HepG2 (cell line): ENCODE data around the gene BCAR3. TPM values are rescaled to one million over a fixed set of nuclear protein-coding genes. Genes with fewer than 3 reads are reported as not detected.
A peak's percentile ranks its signal among the peaks of the same experiment; 100 is the strongest.

ENCODE experiments used
- ATAC-seq: fragments of 200-7000 bp; cut with Tn5 transposase; 3 replicates; pipeline ENCODE4 v1.9.1; 2020; ENCODE audit warnings: mild to moderate bottlenecking, moderate library complexity
- BruUV-seq: library from RNA; stranded (reverse); fragments of 400-500 nt; replicated peaks from 2 replicates; lab custom pipeline; 2021; lab: Mats Ljungman, UMichigan
- CTCF ChIA-PET: fragments of 300-600 bp; formaldehyde crosslinking; extraction: SDS; loops from one replicate; lab custom pipeline; 2021; ENCODE audit warnings: low total read pairs, inconsistent platforms, low intra/inter-chr PET ratio; lab: Yijun Ruan, JAX
- POLR2A ChIA-PET: fragments of 350-600 bp; sonication (Branson Sonifier 250); formaldehyde crosslinking; loops from one replicate; lab custom pipeline; 2020; ENCODE audit warnings: antibody characterized with exemption, inconsistent platforms; lab: Yijun Ruan, JAX
- DNase-seq: peaks from one replicate; pipeline ENCODE4 v3.0.0-alpha.2; 2015; ENCODE audit warnings: low spot score
- FAIRE-seq: peaks from 3 replicates; lab custom pipeline; 2011; peaks lifted over from hg19 to GRCh38; lab: Jason Lieb, UNC
- H2AFZ ChIP-seq: one replicate; pipeline ENCODE4 v1.6.1; 2011; ENCODE audit warnings: low read length, inconsistent platforms
- H3K27ac ChIP-seq: fragments of 300-600 bp; 3 replicates; pipeline ENCODE4 v1.8.0; 2011; ENCODE audit warnings: mixed run types, mild to moderate bottlenecking, mixed read lengths, low read length, inconsistent platforms; ENCODE audit not compliant: insufficient read depth; ENCODE audit errors: extremely low read length
- H3K27me3 ChIP-seq, 2 experiments: fragments of 200-600 bp in 1 of 2; 2 replicates in 1 of 2; 3 replicates in 1 of 2; pipeline versions ENCODE4 v1.6.0 to v1.8.0; 2011; ENCODE audit warnings: low read length in 2 of 2, mild to moderate bottlenecking in 2 of 2, moderate library complexity in 2 of 2, inconsistent platforms in 1 of 2; ENCODE audit not compliant: insufficient read depth in 2 of 2, control insufficient read depth in 1 of 2
- H3K36me3 ChIP-seq, 2 experiments: fragments of 200-600 bp in 1 of 2; replicated peaks in 1 of 2; 2 replicates in 1 of 2; 3 replicates in 1 of 2; pipeline versions ENCODE4 v1.5.1 to v1.8.0; 2011; ENCODE audit warnings: low read length in 2 of 2, inconsistent platforms in 1 of 2; ENCODE audit not compliant: insufficient read depth in 2 of 2, control insufficient read depth in 1 of 2
- H3K4me1 ChIP-seq: 2 replicates; pipeline ENCODE4 v1.5.1; 2012; ENCODE audit warnings: low read length, inconsistent platforms; ENCODE audit not compliant: insufficient read depth
- H3K4me2 ChIP-seq: 2 replicates; pipeline ENCODE4 v1.6.0; 2011; ENCODE audit warnings: low read depth, low read length, inconsistent platforms
- H3K4me3 ChIP-seq, 3 experiments: fragments of 200-600 bp in 1 of 3; sonication (generic), shearing (Covaris generic) in 1 of 3; replicated peaks in 1 of 3; 2 replicates each; pipeline ENCODE4 v1.5.1; 2011 to 2016; ENCODE audit warnings: low read length in 3 of 3, inconsistent platforms in 2 of 3, low read depth in 2 of 3, mild to moderate bottlenecking in 2 of 3, control low read depth in 1 of 3, mixed read lengths in 1 of 3; ENCODE audit not compliant: insufficient read depth in 1 of 3
- H3K79me2 ChIP-seq: one replicate; pipeline ENCODE4 v1.6.1; 2011; ENCODE audit warnings: low read length, inconsistent platforms; ENCODE audit not compliant: insufficient read depth
- H3K9ac ChIP-seq: 2 replicates; pipeline ENCODE4 v1.6.0; 2011; ENCODE audit warnings: mild to moderate bottlenecking, low read depth, low read length, inconsistent platforms; ENCODE audit not compliant: insufficient read depth
- H3K9me3 ChIP-seq: 2 replicates; pipeline ENCODE4 v1.5.1; 2012; ENCODE audit warnings: mild to moderate bottlenecking, low read length
- H4K20me1 ChIP-seq: 2 replicates; pipeline ENCODE4 v1.6.0; 2011; ENCODE audit warnings: inconsistent platforms, mild to moderate bottlenecking, low read length, moderate library complexity; ENCODE audit not compliant: insufficient read depth
- CEBPZ ChIP-seq: IDR thresholded peaks from 2 replicates; pipeline ENCODE4 v1.6.1; 2012; ENCODE audit warnings: low read length, improper control_type of control experiment
- HHEX ChIP-seq: IDR thresholded peaks from 2 replicates; pipeline ENCODE4 v1.6.1; 2016; ENCODE audit warnings: control low read depth
- ISL2 ChIP-seq: sonication (generic); formaldehyde crosslinking; IDR thresholded peaks from 2 replicates; pipeline ENCODE4 v1.5.0; 2020; ENCODE audit warnings: missing genetic modification reagents
- NONO ChIP-seq, 2 experiments: fragments of 450-650 bp in 1 of 2; sonication (generic) in 1 of 2; formaldehyde crosslinking in 1 of 2; IDR thresholded peaks in 1 of 2; conservative IDR thresholded peaks in 1 of 2; 2 replicates each; pipeline versions ENCODE4 v1.6.1 to v1.8.0; 2017 to 2022; ENCODE audit warnings: mild to moderate bottlenecking in 1 of 2, missing genetic modification reagents in 1 of 2, moderate library complexity in 1 of 2
- ZNF160 ChIP-seq: sonication (generic); formaldehyde crosslinking; IDR thresholded peaks from 2 replicates; pipeline ENCODE4 v1.8.0; 2022; ENCODE audit warnings: mild to moderate bottlenecking, inconsistent platforms, missing genetic modification reagents
- ZNF687 ChIP-seq: sonication (generic); formaldehyde crosslinking; IDR thresholded peaks from 2 replicates; pipeline ENCODE4 v1.5.1; 2020; ENCODE audit warnings: mild to moderate bottlenecking, missing genetic modification reagents, moderate library complexity
- WGBS: methylation state at CpG from one replicate; pipeline ENCODE4 v1.1.6; 2017; ENCODE audit warnings: low lambda C conversion rate; 5-methylcytosine and 5-hydroxymethylcytosine counted together
- in situ Hi-C: cut with HindIII; loops from 2 replicates; pipeline ENCODE4 v1.10.0; 2017; ENCODE audit warnings: low pct_unique_long_range_greater_than_20kb; ENCODE audit not compliant: extremely low pct_ligation_motif_present
- intact Hi-C: fragments of 100-400 bp; cut with micrococcal nuclease; formaldehyde crosslinking; loops from one replicate; pipeline ENCODE4 v1.10.0; 2022; ENCODE audit not compliant: unreplicated experiment
- polyA plus RNA-seq, 8 experiments: library from polyadenylated mRNA; depleted of rRNA in 3 of 8; stranded (reverse) in 7 of 8; unstranded in 1 of 8; fragments of >200 nt; fragmentation: Illumina TruSeq in 4 of 8; extraction: Trizol in 4 of 8; gene quantifications; 2 replicates each; pipeline versions ENCODE4 v1.2.1 to v1.2.3, GENCODE V29; 2011 to 2016; ENCODE audit warnings: low read depth in 4 of 8, missing spikeins in 1 of 8, mixed read lengths in 1 of 8; ENCODE audit not compliant: insufficient read depth in 1 of 8
- total RNA-seq, 5 experiments: library from RNA; depleted of rRNA; stranded (reverse); fragments of >200 nt; fragmentation: Illumina TruSeq; extraction: Trizol; gene quantifications; 2 replicates each; pipeline ENCODE4 v1.2.3, GENCODE V29; 2016; ENCODE audit warnings: low read depth in 1 of 5

BCAR3 gene
- total and polyA plus RNA-seq, 2 of the 13 experiments (the other 11 are each of a cell fraction or from before 2014, with no cell fraction given) = 3.6 to 4.8 TPM

- TF ChIP-seq ZNF160 (CRISPR knock-in tag) = no peak
- no peak for TF ChIP-seq HHEX (CRISPR knock-in tag)
- TF ChIP-seq CEBPZ = no peak
These were observed 103.2 kb downstream of the BCAR3 start (continued) for GRCh38 chr1:93578433-93578830.

GRCh38 chr1:93577536-93578432 is 103.9 kb downstream of the BCAR3 start:
- peaks cover 36% of the 10 kb centered on the region for H3K4me1 ChIP-seq
- no peak overlapping the region for H2AFZ ChIP-seq
- no peak overlapping the region for H3K4me2 ChIP-seq
- ATAC-seq (no peak), FAIRE-seq (no peak), DNase-seq (no peak)
- intact Hi-C loops = no loop called here
- TF ChIP-seq ZNF687 (CRISPR knock-in tag) (peak; percentile 11; the same call in 1 of the 2 replicates), NONO (IDR thresholded peaks at IDR 0.05) (no peak), NONO (CRISPR knock-in tag; conservative IDR thresholded peaks at IDR 0.05) (no peak), ISL2 (CRISPR knock-in tag) (no peak)
- H3K79me2 ChIP-seq = no peaks in the 10 kb centered on the region
- POLR2A ChIA-PET = interaction anchor here (6.9 to 7.6 kb wide), 2 partner anchors 14 to 39 kb away, joined by 33 to 56 read pairs; no protein-coding TSS in a partner anchor
- no peaks in the 10 kb centered on the region for H4K20me1 ChIP-seq
- CTCF ChIA-PET = no interaction called here
- no peak overlapping the region for H3K9ac ChIP-seq
- whole genome bisulfite sequencing = 97% methylated on average over 14 of the region's 18 CpGs
- no TSS peak for BruUV-seq
- no peaks in the 10 kb centered on the region for H3K9me3 ChIP-seq
- H3K4me3 ChIP-seq = no peak overlapping the region
- H3K27ac ChIP-seq = no peak overlapping the region
- in situ Hi-C loops = no loop called here
- H3K27me3 ChIP-seq = no peaks in the 10 kb centered on the region
- H3K36me3 ChIP-seq = peaks cover 4 to 23% of the 10 kb centered on the region in 2 experiments
